ENCODE data around the gene HDAC4.

GRCh38 chr2:239283288-239283945 lies 117.4 kb downstream of the HDAC4 start:
- TF ChIP-seq CTCF (IDR thresholded peaks at IDR 0.05; ENCODE audit: insufficient read depth, low read length) (no peak), SPI1 (IDR thresholded peaks at IDR 0.05; ENCODE audit: borderline replicate concordance, low read depth) (no peak), REST (IDR thresholded peaks at IDR 0.05; ENCODE audit: insufficient replicate concordance, low read depth) (no peak)

Measured in HL-60 (cell line).